ENCODE results near the gene EVA1A.

GRCh38 chr2:75606761-75607399 is 46.1 kb upstream of the EVA1A start:
- TF ChIP-seq CTCF (conservative IDR thresholded peaks at IDR 0.05) (no peak), EZH2 (IDR thresholded peaks at IDR 0.05; ENCODE audit: low read depth) (no peak)
